Measurements from ENCODE around the gene APOC1.

Gene APOC1

DNA sequence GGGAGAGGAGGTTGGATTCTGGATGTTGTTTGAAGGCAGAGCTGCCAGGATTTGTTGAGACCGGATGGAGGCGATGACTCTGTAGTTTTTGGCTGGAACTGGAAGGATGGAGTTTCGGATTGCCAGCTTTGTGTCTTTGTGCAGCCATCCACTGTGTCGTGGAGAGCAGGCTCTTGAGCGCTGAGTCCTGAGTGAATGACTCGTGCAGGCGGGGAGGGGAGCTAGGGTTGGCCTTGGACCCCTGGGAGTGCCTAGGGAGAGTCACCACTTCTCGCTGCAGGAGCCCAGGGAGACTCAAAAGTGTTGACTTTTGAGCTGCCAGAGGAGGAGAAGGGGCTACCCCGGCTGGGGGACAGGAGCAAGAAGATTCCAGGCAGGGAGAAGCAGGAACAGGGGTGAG, 19.5 kb upstream of the APOC1 start:
- Histone ChIP-seq H3K36me3 (ENCODE audit: insufficient read depth, low read length) (peaks cover 44% of the 10 kb centered on the region; the same call in 1 of the 2 replicates), H3K4me1 (ENCODE audit: insufficient read depth, low read length, poor library complexity, severe bottlenecking) (peaks cover 19% of the 10 kb centered on the region), H3K79me2 (ENCODE audit: insufficient read depth, low read length) (peaks cover 41% of the 10 kb centered on the region), H3K4me3 (ENCODE audit: low read length, poor library complexity, severe bottlenecking) (no peak overlapping the region), H3K4me2 (ENCODE audit: low read depth, low read length, poor library complexity, severe bottlenecking) (no peak overlapping the region), H4K20me1 (ENCODE audit: insufficient read depth, low read length, poor library complexity, severe bottlenecking) (peaks cover 15% of the 10 kb centered on the region), H3F3A (ENCODE audit: low read depth) (no peaks in the 10 kb centered on the region), H3K9ac (ENCODE audit: low read depth, low read length, poor library complexity, severe bottlenecking) (no peak overlapping the region), H2AFZ (ENCODE audit: low read length) (no peak overlapping the region), H3K27me3 (ENCODE audit: insufficient read depth, low read length, poor library complexity, severe bottlenecking) (no peaks in the 10 kb centered on the region), H3K9me2 (replicated peaks; ENCODE audit: low read depth, low read length) (no peaks in the 10 kb centered on the region), H3K9me3 (ENCODE audit: insufficient read depth, low read depth, low read length) (no peaks in the 10 kb centered on the region)
- no peak for TF ChIP-seq EZH2phosphoT487 (IDR thresholded peaks at IDR 0.05; ENCODE audit: borderline replicate concordance)
- TF ChIP-seq, protein P1, sequence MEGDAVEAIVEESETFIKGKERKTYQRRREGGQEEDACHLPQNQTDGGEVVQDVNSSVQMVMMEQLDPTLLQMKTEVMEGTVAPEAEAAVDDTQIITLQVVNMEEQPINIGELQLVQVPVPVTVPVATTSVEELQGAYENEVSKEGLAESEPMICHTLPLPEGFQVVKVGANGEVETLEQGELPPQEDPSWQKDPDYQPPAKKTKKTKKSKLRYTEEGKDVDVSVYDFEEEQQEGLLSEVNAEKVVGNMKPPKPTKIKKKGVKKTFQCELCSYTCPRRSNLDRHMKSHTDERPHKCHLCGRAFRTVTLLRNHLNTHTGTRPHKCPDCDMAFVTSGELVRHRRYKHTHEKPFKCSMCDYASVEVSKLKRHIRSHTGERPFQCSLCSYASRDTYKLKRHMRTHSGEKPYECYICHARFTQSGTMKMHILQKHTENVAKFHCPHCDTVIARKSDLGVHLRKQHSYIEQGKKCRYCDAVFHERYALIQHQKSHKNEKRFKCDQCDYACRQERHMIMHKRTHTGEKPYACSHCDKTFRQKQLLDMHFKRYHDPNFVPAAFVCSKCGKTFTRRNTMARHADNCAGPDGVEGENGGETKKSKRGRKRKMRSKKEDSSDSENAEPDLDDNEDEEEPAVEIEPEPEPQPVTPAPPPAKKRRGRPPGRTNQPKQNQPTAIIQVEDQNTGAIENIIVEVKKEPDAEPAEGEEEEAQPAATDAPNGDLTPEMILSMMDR (conservative IDR thresholded peaks at IDR 0.05; ENCODE audit: low read length): no peak

DNA sequence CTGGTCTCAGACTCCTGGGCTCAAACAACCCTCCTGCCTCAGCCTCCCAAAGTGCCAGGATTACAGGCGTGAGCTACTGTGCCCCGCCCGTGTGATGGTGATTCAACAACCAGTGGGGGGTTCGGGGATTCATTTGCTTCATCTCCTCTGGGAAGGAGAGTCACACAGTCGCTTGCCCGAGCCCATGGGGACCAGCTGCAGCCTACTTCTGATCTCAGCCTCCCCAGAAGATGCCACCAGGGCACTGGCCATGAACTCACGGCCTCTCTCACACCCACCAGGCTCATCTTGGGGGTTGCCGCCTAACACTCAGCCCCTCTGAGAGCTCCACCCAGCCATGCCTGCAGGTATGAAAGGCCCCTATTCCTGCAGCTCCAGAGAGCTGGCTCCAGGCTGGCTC, 16.6 kb upstream of the APOC1 start:
- Histone ChIP-seq H2AFZ (ENCODE audit: low read length) (no peak overlapping the region), H4K20me1 (ENCODE audit: insufficient read depth, low read length, poor library complexity, severe bottlenecking) (peaks cover 2% of the 10 kb centered on the region), H3F3A (ENCODE audit: low read depth) (no peaks in the 10 kb centered on the region), H3K9me3 (ENCODE audit: insufficient read depth, low read depth, low read length) (no peaks in the 10 kb centered on the region), H3K4me1 (ENCODE audit: insufficient read depth, low read length, poor library complexity, severe bottlenecking) (peaks cover 4% of the 10 kb centered on the region), H3K4me3 (ENCODE audit: low read length, poor library complexity, severe bottlenecking) (no peak overlapping the region), H3K9ac (ENCODE audit: low read depth, low read length, poor library complexity, severe bottlenecking) (no peak overlapping the region), H3K27me3 (ENCODE audit: insufficient read depth, low read length, poor library complexity, severe bottlenecking) (no peaks in the 10 kb centered on the region), H3K36me3 (ENCODE audit: insufficient read depth, low read length) (peaks cover 60% of the 10 kb centered on the region; the same call in 1 of the 2 replicates), H3K9me2 (replicated peaks; ENCODE audit: low read depth, low read length) (no peaks in the 10 kb centered on the region), H3K4me2 (ENCODE audit: low read depth, low read length, poor library complexity, severe bottlenecking) (no peak overlapping the region), H3K79me2 (ENCODE audit: insufficient read depth, low read length) (peaks cover 25% of the 10 kb centered on the region)
- TF ChIP-seq, protein P1 (conservative IDR thresholded peaks at IDR 0.05; ENCODE audit: low read length): no peak
- no peak for TF ChIP-seq EZH2phosphoT487 (IDR thresholded peaks at IDR 0.05; ENCODE audit: borderline replicate concordance)

DNA sequence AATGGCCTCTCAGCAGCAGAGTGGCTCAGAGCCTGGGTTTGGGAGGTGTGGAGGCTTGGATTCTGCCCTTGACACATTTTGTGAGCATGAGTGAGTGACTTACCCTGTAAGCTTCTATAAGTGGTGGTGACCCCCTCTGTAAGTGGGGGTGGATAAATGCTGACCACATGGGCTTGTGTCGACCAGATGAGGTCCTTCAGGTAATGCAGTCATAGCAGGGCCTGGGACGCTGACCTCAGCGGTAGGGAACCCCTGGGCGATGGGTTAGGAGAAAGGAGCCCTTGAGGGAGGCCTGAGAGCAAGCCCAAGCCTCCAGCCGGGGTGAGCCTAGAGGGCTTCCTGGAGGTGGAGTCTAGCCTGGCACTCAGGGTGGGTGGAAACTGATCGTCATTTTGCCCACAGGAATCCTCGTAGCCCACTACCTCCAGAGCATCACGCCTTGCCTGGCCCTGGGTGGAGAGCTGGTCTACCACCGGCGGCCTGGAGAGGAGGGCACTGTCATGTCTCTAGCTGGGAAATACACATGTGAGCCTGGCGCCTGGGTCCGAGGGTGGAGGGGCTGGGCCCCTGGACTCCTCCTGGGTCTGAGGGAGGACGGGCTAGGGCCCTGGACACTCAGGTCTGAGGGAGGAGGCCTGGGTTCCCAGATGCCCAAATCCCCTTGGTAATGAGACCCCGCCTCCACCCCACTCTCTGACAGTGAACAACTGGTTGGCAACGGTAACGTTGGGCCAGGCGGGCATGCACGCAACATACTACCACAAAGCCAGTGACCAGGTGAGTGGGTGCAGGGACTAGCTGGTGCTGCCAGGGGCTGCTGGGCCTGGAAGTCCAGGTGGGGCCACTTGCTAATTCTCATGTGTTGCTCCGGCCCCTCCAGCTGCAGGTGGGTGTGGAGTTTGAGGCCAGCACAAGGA, 13.8 kb upstream of the APOC1 start:
- Histone ChIP-seq H3K4me1 (ENCODE audit: insufficient read depth, low read length, poor library complexity, severe bottlenecking) (no peaks in the 10 kb centered on the region), H3K4me3 (ENCODE audit: low read length, poor library complexity, severe bottlenecking) (no peak overlapping the region), H3K9me3 (ENCODE audit: insufficient read depth, low read depth, low read length) (no peaks in the 10 kb centered on the region), H3K27me3 (ENCODE audit: insufficient read depth, low read length, poor library complexity, severe bottlenecking) (no peaks in the 10 kb centered on the region), H3K79me2 (ENCODE audit: insufficient read depth, low read length) (peaks cover 8% of the 10 kb centered on the region; the same call in 1 of the 2 replicates), H3K9me2 (replicated peaks; ENCODE audit: low read depth, low read length) (no peaks in the 10 kb centered on the region), H4K20me1 (ENCODE audit: insufficient read depth, low read length, poor library complexity, severe bottlenecking) (no peaks in the 10 kb centered on the region), H3K4me2 (ENCODE audit: low read depth, low read length, poor library complexity, severe bottlenecking) (no peak overlapping the region), H3F3A (ENCODE audit: low read depth) (no peaks in the 10 kb centered on the region), H3K9ac (ENCODE audit: low read depth, low read length, poor library complexity, severe bottlenecking) (no peak overlapping the region), H3K36me3 (ENCODE audit: insufficient read depth, low read length) (peaks cover 46% of the 10 kb centered on the region; the same call in 1 of the 2 replicates), H2AFZ (ENCODE audit: low read length) (no peak overlapping the region)
- no peak for TF ChIP-seq EZH2phosphoT487 (IDR thresholded peaks at IDR 0.05; ENCODE audit: borderline replicate concordance)
- TF ChIP-seq, protein P1 (conservative IDR thresholded peaks at IDR 0.05; ENCODE audit: low read length): no peak

Data from Loucy (cell line).